Measurements from ENCODE around the gene FAM174C. TPM values are rescaled to one million over a fixed set of nuclear protein-coding genes. Genes with fewer than 3 reads are reported as not detected.
A peak's percentile ranks its signal among the peaks of the same experiment; 100 is the strongest.

The FAM174C gene
- total RNA-seq, 2 experiments from 2014 or later, result 77.0 to 88.0 TPM

GRCh38 chr19:1259876-1260748 lies 15.2 kb upstream of the FAM174C start:
- H3K27me3 Mint-ChIP-seq, result no peaks in the 10 kb centered on the region
- intact Hi-C loops (cut with micrococcal nuclease), result no loop called here
- H3K4me3 Mint-ChIP-seq, result peak overlapping the region; percentile 98
- peaks cover 50% of the 10 kb centered on the region for H3K4me1 Mint-ChIP-seq (ENCODE audit: low read depth)
- CTCF ChIA-PET, result interaction anchor here (0.8 to 16.1 kb wide), 2 partner anchors 9 to 16 kb away, joined by 3 to 449 read pairs; partner anchors contain the start of genes ATP5F1D and CIRBP
- ATAC-seq, result peak; percentile 31
- H3K27ac Mint-ChIP-seq, result peak overlapping the region; percentile 96
- no peaks in the 10 kb centered on the region for H3K9me3 Mint-ChIP-seq
- DNase-seq, result peak; percentile 83
- peaks cover 32% of the 10 kb centered on the region for H3K36me3 Mint-ChIP-seq (ENCODE audit: low read depth)
- no peak for TF ChIP-seq CTCF (IDR thresholded peaks at IDR 0.05)
- POLR2A ChIA-PET, result interaction anchor here (1.2 to 3.5 kb wide), 6 partner anchors 8 to 174 kb away, joined by 4 to 22 read pairs (median 8); partner anchors contain the start of gene CIRBP

- no peak for TF ChIP-seq CTCF (IDR thresholded peaks at IDR 0.05)
- intact Hi-C loops (cut with micrococcal nuclease), result no loop called here
- Mint-ChIP-seq H3K4me3 (peak overlapping the region; percentile 98), H3K27me3 (no peaks in the 10 kb centered on the region), H3K36me3 (ENCODE audit: low read depth) (peaks cover 26% of the 10 kb centered on the region), H3K9me3 (no peaks in the 10 kb centered on the region), H3K27ac (peak overlapping the region; percentile 93), H3K4me1 (ENCODE audit: low read depth) (peaks cover 55% of the 10 kb centered on the region)
- ChIA-PET POLR2A (interaction anchor here (0.7 to 3.5 kb wide), 10 partner anchors 8 to 175 kb away, joined by 3 to 22 read pairs (median 6); partner anchors contain the start of genes CIRBP and FAM174C), CTCF (interaction anchor here (0.8 to 16.1 kb wide), 2 partner anchors 8 to 17 kb away, joined by 3 to 449 read pairs; partner anchors contain the start of genes ATP5F1D and CIRBP)
- ATAC-seq (peak; percentile 81), DNase-seq (peak; percentile 97)
Measured at GRCh38 chr19:1260749-1261537, 14.4 kb upstream of the FAM174C start.

- ChIA-PET POLR2A (interaction anchor here (0.7 to 2.6 kb wide), 9 partner anchors 8 to 175 kb away, joined by 3 to 9 read pairs (median 4); partner anchors contain the start of gene FAM174C), CTCF (interaction anchor here (16.1 kb wide), 1 partner anchor 18 kb away, joined by 449 read pairs; the partner anchor contains the start of gene ATP5F1D)
- peak; percentile 50 for TF ChIP-seq CTCF (IDR thresholded peaks at IDR 0.05)
- Mint-ChIP-seq H3K27ac (peak overlapping the region; percentile 93), H3K36me3 (ENCODE audit: low read depth) (peaks cover 26% of the 10 kb centered on the region), H3K9me3 (no peaks in the 10 kb centered on the region), H3K4me1 (ENCODE audit: low read depth) (peaks cover 54% of the 10 kb centered on the region), H3K27me3 (no peaks in the 10 kb centered on the region), H3K4me3 (peak overlapping the region; percentile 98)
- no peak for DNase-seq
- ATAC-seq, result no peak
- intact Hi-C loops (cut with micrococcal nuclease), result no loop called here
Measured at GRCh38 chr19:1261538-1261797, 13.9 kb upstream of the FAM174C start.

GRCh38 chr19:1261798-1262622 lies 13.3 kb upstream of the FAM174C start:
- DNase-seq, result peak; percentile 55
- POLR2A ChIA-PET, result interaction anchor here (0.7 to 2.6 kb wide), 11 partner anchors 9 to 176 kb away, joined by 3 to 9 read pairs (median 4); partner anchors contain the start of gene FAM174C
- intact Hi-C loops (cut with micrococcal nuclease), result no loop called here
- no peak for ATAC-seq
- no peaks in the 10 kb centered on the region for H3K9me3 Mint-ChIP-seq
- peak; percentile 7 for TF ChIP-seq CTCF (IDR thresholded peaks at IDR 0.05)
- H3K4me1 Mint-ChIP-seq (ENCODE audit: low read depth), result peaks cover 55% of the 10 kb centered on the region
- CTCF ChIA-PET, result interaction anchor here (0.9 to 16.1 kb wide), 2 partner anchors 13 to 18 kb away, joined by 4 to 449 read pairs; partner anchors contain the start of gene ATP5F1D
- peak overlapping the region; percentile 98 for H3K4me3 Mint-ChIP-seq
- peak overlapping the region; percentile 93 for H3K27ac Mint-ChIP-seq
- H3K27me3 Mint-ChIP-seq, result no peaks in the 10 kb centered on the region
- H3K36me3 Mint-ChIP-seq (ENCODE audit: low read depth), result peaks cover 26% of the 10 kb centered on the region

All from activated CD8-positive, alpha-beta T cell treated with anti-CD3 and anti-CD28 coated beads for 36 hours (primary cell).